Measurements from ENCODE around the gene NEURL1B. TPM values are rescaled to one million over a fixed set of nuclear protein-coding genes. Genes with fewer than 3 reads are reported as not detected.

The NEURL1B gene
- total RNA-seq, 2 experiments from 2014 or later, result 3.0 to 3.3 TPM

DNA sequence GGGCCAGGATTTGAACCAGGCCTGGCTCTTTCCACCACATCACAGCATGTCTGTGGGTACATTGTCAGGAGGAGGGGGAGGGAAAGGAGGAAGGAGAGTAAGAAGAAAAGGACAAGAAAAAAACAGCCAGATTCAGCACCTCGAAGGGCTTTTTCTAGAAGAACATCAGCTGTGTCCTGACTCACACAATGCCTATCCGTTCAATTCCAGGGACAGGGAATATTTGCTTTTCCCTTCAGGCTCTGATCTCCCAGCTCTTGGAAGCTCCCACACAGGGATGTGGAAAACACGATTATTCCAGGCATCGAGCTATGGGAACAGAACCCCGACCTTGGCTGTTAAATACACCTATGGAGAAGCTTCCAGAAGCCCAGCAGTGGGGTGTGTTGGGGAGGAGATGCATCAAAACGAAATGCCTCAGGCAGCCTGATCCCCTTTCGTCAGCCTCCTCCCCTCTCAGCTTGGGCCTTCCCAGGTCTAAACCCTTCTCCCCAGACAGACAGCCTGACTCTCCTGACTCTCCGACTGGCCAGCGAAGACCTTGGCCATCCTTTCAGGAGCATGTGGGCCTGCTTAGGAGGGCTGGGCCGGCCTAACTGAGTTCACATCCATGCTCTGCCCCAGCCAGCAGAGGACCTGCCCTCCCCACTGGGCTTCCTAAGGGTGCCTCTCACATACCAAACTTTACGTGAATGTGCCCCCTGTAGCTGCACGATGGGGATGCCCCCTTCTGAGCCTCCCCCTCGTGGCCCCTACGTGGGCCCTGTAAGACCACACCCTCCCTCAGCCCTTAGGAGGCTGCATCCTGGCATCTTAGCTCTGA, 54.4 kb downstream of the NEURL1B start:
- peaks cover 10% of the 10 kb centered on the region for H3K27me3 Mint-ChIP-seq
- H3K36me3 Mint-ChIP-seq (ENCODE audit: low read depth), result no peaks in the 10 kb centered on the region
- DNase-seq, result no peak
- H3K27ac Mint-ChIP-seq, result no peak overlapping the region
- H3K9me3 Mint-ChIP-seq, result no peaks in the 10 kb centered on the region
- ChIA-PET CTCF (interaction anchor here (0.8 to 1.3 kb wide), 5 partner anchors 10 to 233 kb away, joined by 3 to 7 read pairs (median 4); no protein-coding TSS in a partner anchor), POLR2A (no interaction called here)
- peaks cover 17% of the 10 kb centered on the region for H3K4me1 Mint-ChIP-seq
- no peak overlapping the region for H3K4me3 Mint-ChIP-seq

DNA sequence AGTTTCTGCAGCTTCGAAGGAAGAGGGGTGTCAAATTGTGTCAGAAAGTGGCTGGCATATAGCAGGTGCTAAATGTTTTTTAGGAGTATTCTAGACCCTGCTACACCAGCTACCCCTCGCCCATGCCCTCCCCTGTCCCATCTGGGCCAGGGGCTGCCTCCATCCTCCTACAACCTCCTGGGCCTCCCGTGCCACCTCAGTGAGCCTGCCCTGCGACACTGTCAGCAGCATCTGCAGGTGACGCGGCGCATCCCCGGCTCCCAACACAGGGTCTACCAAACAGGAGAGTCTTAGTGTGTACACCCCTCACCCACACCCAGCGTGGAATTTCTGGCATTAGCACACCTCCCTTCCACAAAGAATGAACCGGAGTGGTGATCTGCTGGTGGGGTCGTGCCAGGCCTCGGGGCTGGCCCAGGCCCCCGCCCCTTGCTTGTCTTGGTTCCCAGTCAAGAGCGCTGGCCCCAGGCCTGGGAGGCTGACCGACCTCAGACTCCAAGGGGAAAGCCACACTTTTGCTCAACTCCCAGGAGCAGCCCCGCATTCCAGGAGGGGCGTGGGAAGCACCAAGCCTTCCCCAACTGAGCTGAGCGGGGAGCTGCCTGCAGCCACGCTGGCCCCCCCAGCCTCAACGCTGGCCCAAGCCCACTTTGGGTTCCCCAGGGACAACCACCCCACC, 55.2 kb downstream of the NEURL1B start:
- H3K27me3 Mint-ChIP-seq, result peaks cover 15% of the 10 kb centered on the region
- H3K27ac Mint-ChIP-seq, result no peak overlapping the region
- ChIA-PET POLR2A (interaction anchor here (0.8 to 1.2 kb wide), 2 partner anchors 56 to 285 kb away, joined by 3 to 4 read pairs; partner anchors contain the start of gene NEURL1B), CTCF (interaction anchor here (0.7 to 2.8 kb wide), 20 partner anchors 8 to 275 kb away, joined by 3 to 19 read pairs (median 4); no protein-coding TSS in a partner anchor)
- no peaks in the 10 kb centered on the region for H3K36me3 Mint-ChIP-seq (ENCODE audit: low read depth)
- no peaks in the 10 kb centered on the region for H3K9me3 Mint-ChIP-seq
- DNase-seq, result no peak
- peak overlapping the region; percentile 89 for H3K4me3 Mint-ChIP-seq
- H3K4me1 Mint-ChIP-seq, result peaks cover 16% of the 10 kb centered on the region

DNA sequence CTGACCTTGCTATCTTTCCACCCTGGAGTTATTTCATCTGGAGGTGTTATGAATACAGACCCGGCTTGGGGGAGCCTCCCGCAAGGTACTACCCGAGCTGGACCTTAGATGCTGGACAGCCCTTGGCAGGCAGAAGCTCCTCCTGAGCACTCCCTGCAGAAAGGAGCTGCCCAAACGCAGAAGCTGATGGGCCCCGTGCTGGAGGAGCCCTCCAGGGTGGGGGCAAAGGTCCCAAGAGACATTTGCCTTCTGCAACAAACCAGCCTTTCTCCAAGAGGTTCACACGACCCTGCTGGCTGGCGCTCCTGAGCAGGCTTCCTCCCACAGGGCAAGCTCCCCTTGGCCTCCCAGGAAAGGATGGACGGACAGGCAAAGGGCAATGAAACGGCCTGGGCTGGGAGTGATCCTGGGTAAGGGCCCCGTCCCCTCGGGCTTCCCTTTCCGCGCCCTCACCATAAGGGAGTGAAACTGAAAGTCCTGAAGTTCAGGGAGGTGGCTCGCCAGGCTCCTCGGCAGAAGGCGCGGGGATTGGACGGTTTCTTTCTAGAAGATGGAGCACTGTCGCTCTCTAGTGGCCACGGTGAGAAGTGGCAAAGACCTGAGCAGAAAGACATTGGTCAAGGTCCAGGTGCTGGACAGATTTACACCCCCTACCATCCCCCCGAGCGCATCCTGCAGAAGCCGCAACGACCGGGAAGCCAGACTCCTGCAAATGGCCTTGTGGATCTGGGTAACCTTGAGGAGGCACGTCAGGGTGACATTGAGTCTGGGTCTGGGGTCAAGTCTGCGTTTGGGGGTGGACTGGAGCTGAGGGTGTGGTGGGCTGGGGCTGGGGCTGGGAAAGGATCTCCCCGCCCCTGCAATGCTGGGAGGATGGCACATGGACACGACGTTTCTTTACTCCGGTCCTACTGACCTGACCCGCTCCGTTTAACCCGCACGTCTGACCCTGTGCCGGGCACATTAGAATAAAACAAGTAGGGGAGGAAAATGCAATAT, 56.4 kb downstream of the NEURL1B start:
- peak; percentile 89 for DNase-seq
- CTCF ChIA-PET, result interaction anchor here (0.7 to 2.8 kb wide), 29 partner anchors 8 to 287 kb away, joined by 3 to 19 read pairs (median 3); no protein-coding TSS in a partner anchor
- H3K36me3 Mint-ChIP-seq (ENCODE audit: low read depth), result no peaks in the 10 kb centered on the region
- POLR2A ChIA-PET, result interaction anchor here (0.8 to 1.5 kb wide), 5 partner anchors 9 to 286 kb away, joined by 3 to 7 read pairs (median 4); partner anchors contain the start of gene NEURL1B
- H3K27ac Mint-ChIP-seq, result peak overlapping the region; percentile 86
- peaks cover 20% of the 10 kb centered on the region for H3K27me3 Mint-ChIP-seq
- no peaks in the 10 kb centered on the region for H3K9me3 Mint-ChIP-seq
- H3K4me3 Mint-ChIP-seq, result peak overlapping the region; percentile 89
- H3K4me1 Mint-ChIP-seq, result peaks cover 25% of the 10 kb centered on the region

DNA sequence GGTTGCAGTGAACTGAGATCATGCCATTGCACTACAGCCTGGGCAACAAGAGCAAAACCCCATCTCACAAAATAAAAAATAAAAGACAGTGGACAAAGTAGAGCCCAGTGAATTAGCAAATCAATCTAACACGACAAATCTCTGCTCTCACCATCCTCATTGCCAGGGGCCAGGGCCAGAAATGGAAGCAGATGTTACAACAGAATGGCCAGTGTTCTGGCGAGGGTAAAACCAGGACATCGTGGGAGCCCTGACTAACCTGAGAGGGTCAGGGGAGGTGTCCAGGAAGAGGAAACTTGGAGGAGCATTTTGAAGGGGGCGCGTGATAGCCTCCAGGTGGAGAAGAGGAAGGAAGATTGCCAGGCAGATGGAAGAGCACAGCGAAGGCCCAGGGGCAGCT, 58.4 kb downstream of the NEURL1B start:
- H3K27me3 Mint-ChIP-seq, result peaks cover 27% of the 10 kb centered on the region
- CTCF ChIA-PET, result interaction anchor here (1.3 to 1.5 kb wide), 2 partner anchors 236 to 248 kb away, joined by 3 read pairs; no protein-coding TSS in a partner anchor
- no peaks in the 10 kb centered on the region for H3K9me3 Mint-ChIP-seq
- peaks cover 25% of the 10 kb centered on the region for H3K4me1 Mint-ChIP-seq
- no peak overlapping the region for H3K4me3 Mint-ChIP-seq
- DNase-seq, result no peak
- no peak overlapping the region for H3K27ac Mint-ChIP-seq
- POLR2A ChIA-PET, result no interaction called here
- H3K36me3 Mint-ChIP-seq (ENCODE audit: low read depth), result no peaks in the 10 kb centered on the region

GRCh38 chr5:172699999-172700364, 58.9 kb downstream of the NEURL1B start:
- Mint-ChIP-seq H3K9me3 (no peaks in the 10 kb centered on the region), H3K27me3 (peaks cover 31% of the 10 kb centered on the region), H3K36me3 (ENCODE audit: low read depth) (no peaks in the 10 kb centered on the region), H3K27ac (no peak overlapping the region), H3K4me1 (peaks cover 25% of the 10 kb centered on the region), H3K4me3 (no peak overlapping the region)
- DNase-seq, result no peak
- ChIA-PET POLR2A (no interaction called here), CTCF (interaction anchor here (1.3 to 1.5 kb wide), 2 partner anchors 237 to 248 kb away, joined by 3 read pairs; no protein-coding TSS in a partner anchor)

GRCh38 chr5:172700365-172701290, 59.6 kb downstream of the NEURL1B start:
- Mint-ChIP-seq H3K36me3 (ENCODE audit: low read depth) (no peaks in the 10 kb centered on the region), H3K9me3 (no peaks in the 10 kb centered on the region), H3K27me3 (peaks cover 33% of the 10 kb centered on the region), H3K27ac (no peak overlapping the region), H3K4me1 (peaks cover 25% of the 10 kb centered on the region), H3K4me3 (no peak overlapping the region)
- CTCF ChIA-PET, result interaction anchor here (0.8 to 1.5 kb wide), 4 partner anchors 72 to 258 kb away, joined by 3 to 5 read pairs (median 3); partner anchors contain the start of gene RPL26L1
- POLR2A ChIA-PET, result no interaction called here
- DNase-seq, result no peak

DNA sequence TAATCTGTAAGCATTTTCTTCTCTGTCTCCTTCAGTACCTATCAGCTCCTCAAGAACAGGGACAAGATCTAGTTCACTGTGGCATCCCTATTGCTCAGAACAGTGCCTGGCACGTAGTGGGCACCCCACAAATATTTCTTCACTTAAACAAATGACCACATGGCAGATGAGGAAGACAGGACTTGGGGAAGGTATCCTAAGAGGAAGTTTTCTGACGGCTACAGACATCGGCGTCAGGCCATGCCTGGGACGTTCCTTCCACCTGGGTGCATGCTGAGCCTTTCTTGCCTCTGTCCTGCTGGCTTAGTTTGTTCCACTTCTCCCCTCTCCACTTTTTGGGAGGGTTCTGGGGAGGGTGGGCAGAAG, 60.2 kb downstream of the NEURL1B start:
- Mint-ChIP-seq H3K4me3 (no peak overlapping the region), H3K36me3 (ENCODE audit: low read depth) (no peaks in the 10 kb centered on the region), H3K27ac (no peak overlapping the region), H3K4me1 (peaks cover 25% of the 10 kb centered on the region), H3K9me3 (no peaks in the 10 kb centered on the region), H3K27me3 (peaks cover 37% of the 10 kb centered on the region)
- ChIA-PET POLR2A (interaction anchor here (1.1 kb wide), 1 partner anchor 70 kb away, joined by 3 read pairs; the partner anchor contains the start of gene DUSP1), CTCF (interaction anchor here (0.6 to 1.9 kb wide), 4 partner anchors 14 to 455 kb away, joined by 3 to 6 read pairs (median 4); partner anchors contain the start of gene RPL26L1)
- no peak for DNase-seq

DNA sequence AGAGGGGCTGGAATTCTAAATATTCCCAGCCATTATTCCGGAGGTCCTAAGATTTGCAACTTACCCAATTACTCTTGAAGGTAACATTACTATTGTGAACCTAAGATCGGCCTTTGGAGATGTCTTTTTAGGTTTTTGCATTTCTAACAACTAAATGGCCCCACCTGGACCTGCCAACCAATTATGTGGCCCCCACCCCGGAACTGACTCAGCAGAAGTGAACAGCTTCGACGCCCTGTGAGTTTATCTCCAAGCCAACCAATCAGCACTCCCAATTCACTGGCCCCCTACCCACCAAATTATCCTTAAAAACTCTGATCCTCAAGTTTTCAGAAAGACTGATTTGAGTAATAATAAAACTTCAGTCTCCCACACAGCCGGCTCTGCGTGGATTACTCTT, 62.9 kb downstream of the NEURL1B start:
- Mint-ChIP-seq H3K4me3 (no peak overlapping the region), H3K27ac (no peak overlapping the region), H3K36me3 (ENCODE audit: low read depth) (no peaks in the 10 kb centered on the region), H3K9me3 (no peaks in the 10 kb centered on the region), H3K27me3 (peaks cover 42% of the 10 kb centered on the region), H3K4me1 (peaks cover 13% of the 10 kb centered on the region)
- no peak for DNase-seq
- POLR2A ChIA-PET, result no interaction called here
- CTCF ChIA-PET, result interaction anchor here (1.2 kb wide), 1 partner anchor 13 kb away, joined by 3 read pairs; no protein-coding TSS in a partner anchor

DNA sequence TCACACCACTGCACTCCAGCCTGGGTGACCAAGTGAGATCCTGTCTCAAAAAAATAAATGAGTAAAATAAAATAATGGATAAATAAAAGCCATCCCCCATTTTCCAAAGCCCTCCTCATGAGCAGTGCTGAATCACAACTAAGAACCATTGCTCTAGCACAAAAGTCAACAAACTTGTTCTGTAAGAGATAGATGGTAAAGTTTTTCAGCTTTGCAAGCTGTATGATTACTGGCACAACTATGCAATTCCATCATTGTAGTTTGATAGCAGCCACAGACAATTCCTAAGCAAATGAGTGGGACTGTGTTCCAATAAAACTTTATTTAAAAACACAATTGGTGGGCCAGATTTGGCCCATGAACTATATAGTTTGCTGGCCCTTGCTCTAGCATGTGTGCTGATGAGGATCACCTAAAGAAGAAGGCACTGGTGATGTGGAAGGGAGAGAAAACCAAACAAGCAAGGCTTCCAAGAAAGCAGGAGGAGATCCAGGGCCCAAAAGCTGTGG, 64.6 kb downstream of the NEURL1B start:
- Mint-ChIP-seq H3K9me3 (no peaks in the 10 kb centered on the region), H3K4me1 (peaks cover 13% of the 10 kb centered on the region), H3K36me3 (ENCODE audit: low read depth) (no peaks in the 10 kb centered on the region), H3K27me3 (peaks cover 35% of the 10 kb centered on the region), H3K4me3 (no peak overlapping the region), H3K27ac (no peak overlapping the region)
- no peak for DNase-seq
- ChIA-PET CTCF (interaction anchor here (1.5 to 1.9 kb wide), 2 partner anchors 8 to 9 kb away, joined by 3 to 6 read pairs; no protein-coding TSS in a partner anchor), POLR2A (no interaction called here)

GRCh38 chr5:172706796-172707195, 65.7 kb downstream of the NEURL1B start:
- ChIA-PET POLR2A (no interaction called here), CTCF (interaction anchor here (0.5 to 1.9 kb wide), 9 partner anchors 8 to 245 kb away, joined by 3 to 6 read pairs (median 3); no protein-coding TSS in a partner anchor)
- Mint-ChIP-seq H3K27ac (no peak overlapping the region), H3K4me1 (peaks cover 4% of the 10 kb centered on the region), H3K27me3 (peaks cover 30% of the 10 kb centered on the region), H3K4me3 (no peak overlapping the region), H3K9me3 (no peaks in the 10 kb centered on the region), H3K36me3 (ENCODE audit: low read depth) (no peaks in the 10 kb centered on the region)
- DNase-seq, result no peak
